Panc1 (cell line): ENCODE measurements around the gene CPSF3. TPM values are rescaled to one million over a fixed set of nuclear protein-coding genes. Genes with fewer than 3 reads are reported as not detected.

ENCODE experiments used
- ATAC-seq: fragments of 200-7000 bp; cut with Tn5 transposase; 2 replicates; pipeline ENCODE4 v1.9.1; 2020; ENCODE audit warnings: mild to moderate bottlenecking, moderate library complexity
- BruUV-seq: library from RNA; stranded (reverse); fragments of 400-500 nt; replicated peaks from 2 replicates; lab custom pipeline; 2021; lab: Mats Ljungman, UMichigan
- CTCF ChIA-PET: fragments of 300-600 bp; sonication (Branson Sonifier 250); formaldehyde crosslinking; loops from one replicate; lab custom pipeline; 2022; ENCODE audit warnings: antibody characterized with exemption; lab: Charles Lee
- POLR2A ChIA-PET: fragments of 300-600 bp; sonication (Branson Sonifier 250); formaldehyde crosslinking; loops from one replicate; lab custom pipeline; 2022; ENCODE audit warnings: antibody characterized with exemption; lab: Charles Lee
- DNase-seq: peaks from one replicate; pipeline ENCODE4 v3.0.0-alpha.2; 2010; ENCODE audit warnings: low read depth, low spot score
- H3K27ac ChIP-seq: 2 replicates; pipeline ENCODE4 v1.5.1; 2011; ENCODE audit warnings: mild to moderate bottlenecking, low read length, inconsistent platforms
- H3K27me3 ChIP-seq: fragments of 200-500 bp; sonication (Bioruptor generic); 2 replicates; pipeline ENCODE4 v1.6.0; 2014; ENCODE audit warnings: low read length, inconsistent platforms; ENCODE audit not compliant: control insufficient read depth, insufficient read depth
- H3K36me3 ChIP-seq: fragments of 200-500 bp; sonication (Bioruptor generic); 2 replicates; pipeline ENCODE4 v1.5.1; 2014; ENCODE audit warnings: inconsistent platforms, mild to moderate bottlenecking, low read length, moderate library complexity; ENCODE audit not compliant: control insufficient read depth, insufficient read depth
- H3K4me1 ChIP-seq: 2 replicates; pipeline ENCODE4 v1.5.1; 2011; ENCODE audit warnings: inconsistent platforms, mild to moderate bottlenecking, low read length, moderate library complexity; ENCODE audit not compliant: control insufficient read depth, insufficient read depth
- H3K4me3 ChIP-seq, 2 experiments: 2 replicates each; pipeline ENCODE4 v1.5.1; 2011 to 2012; ENCODE audit warnings: low read depth in 2 of 2, low read length in 2 of 2, mild to moderate bottlenecking in 2 of 2, inconsistent platforms in 1 of 2, moderate library complexity in 1 of 2
- H3K9me3 ChIP-seq: fragments of 200-500 bp; sonication (Bioruptor generic); 2 replicates; pipeline ENCODE4 v1.5.1; 2014; ENCODE audit warnings: low read depth, mild to moderate bottlenecking, inconsistent platforms, low read length, moderate library complexity; ENCODE audit not compliant: control insufficient read depth, insufficient read depth
- CTCF ChIP-seq: fragments of 450-650 bp; IDR thresholded peaks from 2 replicates; pipeline ENCODE4 v1.5.1; 2017; ENCODE audit warnings: mild to moderate bottlenecking
- POLR2AphosphoS5 ChIP-seq: IDR thresholded peaks from 2 replicates; pipeline ENCODE4 v1.6.1; 2012; ENCODE audit warnings: mild to moderate bottlenecking, low read depth, low read length, moderate library complexity
- REST ChIP-seq, 2 experiments: IDR thresholded peaks; 2 replicates each; pipeline ENCODE4 v1.6.1; 2011 to 2012; ENCODE audit warnings: low read depth in 2 of 2, control low read depth in 1 of 2, low read length in 1 of 2, mild to moderate bottlenecking in 1 of 2, moderate library complexity in 1 of 2; ENCODE audit not compliant: insufficient read depth in 1 of 2
- SIN3A ChIP-seq: IDR thresholded peaks from 2 replicates; pipeline ENCODE4 v1.6.1; 2012; ENCODE audit warnings: low read depth, mild to moderate bottlenecking, low read length, moderate library complexity, borderline replicate concordance; ENCODE audit not compliant: insufficient read depth
- TCF7L2 ChIP-seq: IDR thresholded peaks from 2 replicates; pipeline ENCODE4 v1.6.1; 2011; ENCODE audit warnings: mild to moderate bottlenecking, low read depth, low read length, inconsistent platforms
- in situ Hi-C: cut with HindIII; loops from 2 replicates; pipeline ENCODE4 v1.10.0; 2016; ENCODE audit warnings: low sequenced_read_pairs, low pct_unique_long_range_greater_than_20kb
- intact Hi-C: fragments of 100-400 bp; cut with micrococcal nuclease; formaldehyde crosslinking; loops from one replicate; pipeline ENCODE4 v1.10.0; 2022; ENCODE audit not compliant: unreplicated experiment
- total RNA-seq: library from RNA; stranded (reverse); gene quantifications from one replicate; pipeline ENCODE4 v1.2.1, GENCODE V29; 2021; ENCODE audit not compliant: unreplicated experiment

CPSF3 gene
- total RNA-seq, 1 experiment from 2014 or later = 54.1 TPM

DNA sequence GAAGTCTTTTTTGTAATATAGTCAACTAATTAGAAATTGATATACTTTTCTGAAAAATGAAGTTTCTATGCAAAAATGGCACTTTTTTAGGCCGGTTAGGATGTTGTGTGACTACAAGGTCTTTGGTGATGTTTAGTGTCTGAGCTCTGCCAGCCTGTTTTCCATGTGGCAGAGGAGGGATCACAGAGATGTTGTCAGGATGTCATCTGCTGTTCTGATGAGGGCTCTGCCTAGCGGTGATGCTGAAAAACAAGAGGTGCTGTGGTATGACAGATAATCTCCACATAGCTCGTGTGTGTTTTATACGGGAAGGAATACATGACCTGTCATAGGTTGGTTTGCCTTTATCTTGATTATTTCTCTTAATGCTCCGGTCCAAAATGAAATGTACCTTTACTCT lies 38.9 kb downstream of the CPSF3 start:
- no peak overlapping the region for H3K27ac ChIP-seq
- H3K9me3 ChIP-seq = no peaks in the 10 kb centered on the region
- no peaks in the 10 kb centered on the region for H3K27me3 ChIP-seq
- H3K4me3 ChIP-seq = no peak overlapping the region
- in situ Hi-C loops (no loop called here), intact Hi-C loops (no loop called here)
- TF ChIP-seq TCF7L2 = no peak
- TF ChIP-seq CTCF = no peak
- no peak for TF ChIP-seq SIN3A
- TF ChIP-seq REST (IDR thresholded peaks at IDR 0.05; ENCODE audit: insufficient read depth in 1 of 2, low read depth in 2 of 2, low read length in 1 of 2) = no peak
- TF ChIP-seq POLR2AphosphoS5 = no peak
- DNase-seq (no peak), ATAC-seq (no peak)
- BruUV-seq = no TSS peak
- ChIA-PET POLR2A (no interaction called here), CTCF (no interaction called here)
- H3K4me1 ChIP-seq = no peaks in the 10 kb centered on the region
- H3K36me3 ChIP-seq = no peaks in the 10 kb centered on the region

DNA sequence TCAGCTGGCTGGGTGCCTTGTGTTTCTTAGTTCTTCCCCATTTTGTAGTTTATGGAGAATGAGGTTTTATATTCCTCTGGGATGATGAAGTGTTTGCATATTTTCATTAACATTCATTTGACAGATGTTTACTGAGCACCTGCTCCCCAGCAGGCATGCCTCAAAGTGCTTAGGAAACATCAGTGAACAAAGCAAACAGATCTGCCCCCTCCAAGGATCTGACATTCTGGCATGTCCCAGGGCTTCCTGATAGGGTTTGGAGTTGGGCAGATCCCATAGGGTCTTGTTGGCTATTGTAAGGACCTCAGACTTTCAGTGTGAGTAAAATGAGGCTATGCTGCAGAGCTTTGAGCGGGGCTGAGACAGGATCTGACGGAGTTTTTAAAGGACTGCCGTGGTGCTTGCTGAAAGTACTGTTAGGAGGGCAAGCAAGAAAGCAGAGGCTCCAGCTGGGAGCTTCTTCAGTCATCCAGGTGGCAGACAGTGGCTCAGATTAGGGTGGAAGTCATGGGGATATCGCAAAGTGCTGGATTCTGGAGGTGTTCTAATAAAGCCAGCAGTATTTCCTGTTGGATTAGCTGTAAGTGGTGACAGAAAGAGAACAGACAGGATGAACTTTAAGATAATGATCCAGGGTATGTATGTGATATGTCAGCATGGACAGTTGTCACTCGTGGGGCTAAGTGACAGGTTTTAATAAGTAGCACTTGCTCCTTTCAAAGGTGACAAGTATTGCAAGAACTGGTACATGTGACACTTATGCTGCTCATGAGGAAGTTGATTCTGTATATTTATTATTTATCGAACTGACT lies 39.6 kb downstream of the CPSF3 start:
- DNase-seq (no peak), ATAC-seq (no peak)
- intact Hi-C loops = no loop called here
- Histone ChIP-seq H3K4me3 (no peak overlapping the region), H3K27me3 (no peaks in the 10 kb centered on the region), H3K9me3 (no peaks in the 10 kb centered on the region), H3K27ac (no peak overlapping the region), H3K36me3 (no peaks in the 10 kb centered on the region), H3K4me1 (no peaks in the 10 kb centered on the region)
- in situ Hi-C loops = no loop called here
- BruUV-seq = no TSS peak
- CTCF ChIA-PET = no interaction called here
- POLR2A ChIA-PET = interaction anchor here (0.5 kb wide), 1 partner anchor 20 kb away, joined by 3 read pairs; no protein-coding TSS in a partner anchor
- TF ChIP-seq TCF7L2 (no peak), REST (IDR thresholded peaks at IDR 0.05; ENCODE audit: insufficient read depth in 1 of 2, low read depth in 2 of 2, low read length in 1 of 2) (no peak), SIN3A (no peak)
